GM21381 (cell line): ENCODE measurements around the gene PLAAT4.

Experiments used
- ATAC-seq: cut with Tn5 transposase; IDR thresholded peaks from one replicate; pipeline ENCODE4 v1.9.1; 2021; ENCODE audit warnings: mild to moderate bottlenecking, moderate library complexity; ENCODE audit not compliant: unreplicated experiment

PLAAT4 gene

GRCh38 chr11:63536669-63537292, at the start of gene PLAAT4:
Gene PLAAT4 (plus strand): TSS chr11:63536808. CDS start chr11:63536869, 61 bp downstream.
- ATAC-seq = peak; percentile 33

GRCh38 chr11:63488789-63489188, 47.8 kb upstream of the PLAAT4 start:
- no peak for ATAC-seq

- no peak for ATAC-seq
These were observed 46.7 kb upstream of the PLAAT4 start for GRCh38 chr11:63489879-63490278.

GRCh38 chr11:63490551-63491239, 45.9 kb upstream of the PLAAT4 start, which contains the start of gene PLAAT5:
Gene PLAAT5 (minus strand): TSS chr11:63491167. CDS start chr11:63491034, 133 bp downstream.
- ATAC-seq = no peak

GRCh38 chr11:63491240-63491587, 45.4 kb upstream of the PLAAT4 start:
- ATAC-seq = no peak

- ATAC-seq = no peak
These were observed 44.8 kb upstream of the PLAAT4 start for GRCh38 chr11:63491636-63492372.

GRCh38 chr11:63492441-63492840, 44.2 kb upstream of the PLAAT4 start:
- ATAC-seq = no peak

- no peak for ATAC-seq
These were observed 43.5 kb upstream of the PLAAT4 start for GRCh38 chr11:63493127-63493526.

- no peak for ATAC-seq
These were observed 41.6 kb upstream of the PLAAT4 start for GRCh38 chr11:63494975-63495374.

GRCh38 chr11:63499874-63500273, 36.7 kb upstream of the PLAAT4 start:
- ATAC-seq = no peak

- ATAC-seq = no peak
These were observed 35.4 kb upstream of the PLAAT4 start for GRCh38 chr11:63501236-63501635.

GRCh38 chr11:63502252-63502820, 34.3 kb upstream of the PLAAT4 start:
- no peak for ATAC-seq

- ATAC-seq = no peak
These were observed 33.1 kb upstream of the PLAAT4 start for GRCh38 chr11:63503492-63503891.

GRCh38 chr11:63504054-63504453, 32.6 kb upstream of the PLAAT4 start:
- no peak for ATAC-seq

- no peak for ATAC-seq
These were observed 31.5 kb upstream of the PLAAT4 start for GRCh38 chr11:63504933-63505586.

GRCh38 chr11:63505857-63506528, 30.6 kb upstream of the PLAAT4 start, which contains the start of gene LGALS12:
Gene LGALS12 (plus strand): TSS chr11:63506084. CDS start chr11:63506459, 375 bp downstream.
- ATAC-seq = no peak

GRCh38 chr11:63506876-63507275, 29.7 kb upstream of the PLAAT4 start:
- no peak for ATAC-seq

- no peak for ATAC-seq
These were observed 29.1 kb upstream of the PLAAT4 start for GRCh38 chr11:63507511-63507910.

GRCh38 chr11:63508009-63508408, 28.6 kb upstream of the PLAAT4 start:
- no peak for ATAC-seq

GRCh38 chr11:63508745-63509144, 27.9 kb upstream of the PLAAT4 start:
- ATAC-seq = no peak
